Measurements from ENCODE around the gene SLC25A25. TPM values are rescaled to one million over a fixed set of nuclear protein-coding genes. Genes with fewer than 3 reads are reported as not detected.

The SLC25A25 gene
- total and polyA plus RNA-seq, 9 of the 15 experiments (the other 6 are each of a cell fraction or from before 2014, with no cell fraction given): 0.07 to 35.9 (median 23.2) TPM

- no peak for TF ChIP-seq RFX1 (IDR thresholded peaks at IDR 0.05)
- TF ChIP-seq L3MBTL2 (IDR thresholded peaks at IDR 0.05): peak; percentile 86
- TF ChIP-seq E2F4 (CRISPR knock-in tag; IDR thresholded peaks at IDR 0.05; ENCODE audit: low read depth): no peak
- peak; percentile 88 for TF ChIP-seq USF1 (CRISPR knock-in tag; IDR thresholded peaks at IDR 0.05)
- TF ChIP-seq ARID1B (IDR thresholded peaks at IDR 0.05): peak; percentile 43; the same call in 1 of the 2 replicates
- 0 out of 2 replicates have a peak, but pooled peaks have one; percentile 54 for TF ChIP-seq ETV1 (tag; conservative IDR thresholded peaks at IDR 0.05; ENCODE audit: low read depth)
- 0 out of 2 replicates have a peak, but pooled peaks have one; percentile 19 for TF ChIP-seq THRB (CRISPR knock-in tag; conservative IDR thresholded peaks at IDR 0.05)
- peak in 1 of 2 experiments; percentile 81; a peak in 1 of 4 replicates for TF ChIP-seq HDAC1 (IDR thresholded peaks at IDR 0.05)
- TF ChIP-seq RB1 (IDR thresholded peaks at IDR 0.05; ENCODE audit: low read depth): peak; percentile 92
- TF ChIP-seq SMAD4 (CRISPR knock-in tag; conservative IDR thresholded peaks at IDR 0.05): peak; percentile 59
- peak; percentile 74 for TF ChIP-seq SP1 (CRISPR knock-in tag; IDR thresholded peaks at IDR 0.05)
- TF ChIP-seq ELF2 (CRISPR knock-in tag; IDR thresholded peaks at IDR 0.05): 0 out of 2 replicates have a peak, but pooled peaks have one; percentile 27
- peak; percentile 74; the same call in 1 of the 2 replicates for TF ChIP-seq TFAP4 (CRISPR knock-in tag; IDR thresholded peaks at IDR 0.05; ENCODE audit: borderline replicate concordance)
- peak; percentile 88 to 89 for TF ChIP-seq MAZ (CRISPR knock-in tag; conservative IDR thresholded peaks at IDR 0.05 in 1 of 2, IDR thresholded peaks at IDR 0.05 in 1 of 2)
- no peak for TF ChIP-seq CHAMP1 (IDR thresholded peaks at IDR 0.05)
- TF ChIP-seq FOXK2 (conservative IDR thresholded peaks at IDR 0.05 in 1 of 2, IDR thresholded peaks at IDR 0.05 in 1 of 2; ENCODE audit: low read depth in 2 of 2): peak; percentile 67 to 78; a peak in 3 of 4 replicates
- TF ChIP-seq VEZF1 (CRISPR knock-in tag; IDR thresholded peaks at IDR 0.05): peak; percentile 97
- TF ChIP-seq SUPT5H (IDR thresholded peaks at IDR 0.05): 0 out of 2 replicates have a peak, but pooled peaks have one; percentile 38
Observed at GRCh38 chr9:128127990-128128835, 60.2 kb downstream of the SLC25A25 start (continued).
